SK-N-SH (cell line): ENCODE data around the gene GRIN2A. TPM values are rescaled to one million over a fixed set of nuclear protein-coding genes. Genes with fewer than 3 reads are reported as not detected.

Source experiments
- CTCF ChIA-PET: fragments of 300-600, 350-600 bp; formaldehyde crosslinking; extraction: SDS; loops from one replicate; lab custom pipeline; 2021; lab: Yijun Ruan, JAX
- POLR2A ChIA-PET: fragments of 350-600 bp; sonication (Branson Sonifier 250); formaldehyde crosslinking; extraction: SDS; loops from one replicate; lab custom pipeline; 2020; ENCODE audit warnings: antibody characterized with exemption, inconsistent platforms; lab: Yijun Ruan, JAX
- DNase-seq: peaks from one replicate; pipeline ENCODE4 v3.0.0; 2012
- H2AFZ ChIP-seq: fragments of 200-600 bp; sonication (generic); 2 replicates; pipeline ENCODE4 v1.8.1; 2016; ENCODE audit warnings: antibody characterized with exemption, mild to moderate bottlenecking, low read depth
- H3F3A ChIP-seq: fragments of 200-600 bp; sonication (generic); replicated peaks from 2 replicates; pipeline ENCODE3; 2016; ENCODE audit warnings: antibody characterized with exemption, mild to moderate bottlenecking; ENCODE audit not compliant: insufficient read depth
- H3K27ac ChIP-seq, 2 experiments: fragments of 200-500 bp in 1 of 2; fragments of 200-600 bp in 1 of 2; sonication (Bioruptor generic) in 1 of 2; sonication (generic), shearing (Covaris generic) in 1 of 2; 2 replicates each; pipeline versions ENCODE4 v1.5.1 to v1.6.1; 2014 to 2016; ENCODE audit warnings: low read depth in 2 of 2, inconsistent platforms in 1 of 2, low read length in 1 of 2, mild to moderate bottlenecking in 1 of 2, mixed read lengths in 1 of 2
- H3K27me3 ChIP-seq: fragments of 200-600 bp; sonication (generic), shearing (Covaris generic); 2 replicates; pipeline ENCODE4 v1.6.1; 2016; ENCODE audit warnings: mixed run types; ENCODE audit not compliant: insufficient read depth
- H3K36me3 ChIP-seq, 2 experiments: fragments of 200-500 bp in 1 of 2; fragments of 200-600 bp in 1 of 2; sonication (Bioruptor generic) in 1 of 2; sonication (generic) in 1 of 2; replicated peaks in 1 of 2; 2 replicates each; pipeline versions ENCODE3 to v1.5.1; 2014 to 2016; ENCODE audit warnings: low read length in 1 of 2, mild to moderate bottlenecking in 1 of 2; ENCODE audit not compliant: insufficient read depth in 2 of 2, control insufficient read depth in 1 of 2
- H3K4me1 ChIP-seq, 2 experiments: fragments of 200-500 bp in 1 of 2; fragments of 200-600 bp in 1 of 2; sonication (Bioruptor generic) in 1 of 2; sonication (generic), shearing (Covaris generic) in 1 of 2; 2 replicates each; pipeline versions ENCODE4 v1.5.1 to v1.6.1; 2014 to 2016; ENCODE audit warnings: low read depth in 1 of 2, low read length in 1 of 2, mixed run types in 1 of 2; ENCODE audit not compliant: insufficient read depth in 2 of 2, control insufficient read depth in 1 of 2
- H3K4me2 ChIP-seq: fragments of 200-600 bp; sonication (generic), shearing (Covaris generic); 2 replicates; pipeline ENCODE4 v1.6.1; 2017; ENCODE audit warnings: mixed run types
- H3K4me3 ChIP-seq, 2 experiments: fragments of 200-500 bp in 1 of 2; fragments of 200-600 bp in 1 of 2; sonication (Bioruptor generic) in 1 of 2; sonication (generic), shearing (Covaris generic) in 1 of 2; 2 replicates each; pipeline versions ENCODE4 v1.5.1 to v1.8.1; 2014 to 2016; ENCODE audit warnings: low read depth in 2 of 2, inconsistent platforms in 1 of 2, low read length in 1 of 2, mild to moderate bottlenecking in 1 of 2, mixed read lengths in 1 of 2, moderate library complexity in 1 of 2
- H3K79me2 ChIP-seq: fragments of 200-600 bp; sonication (generic); 2 replicates; pipeline ENCODE4 v1.8.1; 2017; ENCODE audit warnings: mild to moderate bottlenecking; ENCODE audit not compliant: insufficient read depth
- H3K9ac ChIP-seq: fragments of 200-600 bp; sonication (generic); 2 replicates; pipeline ENCODE4 v1.6.1; 2017; ENCODE audit warnings: mixed run types
- H3K9me2 ChIP-seq: fragments of 200-600 bp; sonication (generic); 2 replicates; pipeline ENCODE4 v1.6.1; 2017; ENCODE audit warnings: mixed run types
- H3K9me3 ChIP-seq: fragments of 200-600 bp; sonication (generic); 2 replicates; pipeline ENCODE4 v1.6.1; 2017; ENCODE audit warnings: mixed run types, mild to moderate bottlenecking, moderate library complexity
- H4K20me1 ChIP-seq: fragments of 200-600 bp; sonication (generic); 2 replicates; pipeline ENCODE4 v1.6.1; 2017; ENCODE audit warnings: mild to moderate bottlenecking, mixed run types; ENCODE audit not compliant: insufficient read depth
- CHD2 ChIP-seq: fragments of 150-350 bp; IDR thresholded peaks from 2 replicates; pipeline ENCODE4 v1.6.1; 2018; ENCODE audit warnings: low read length; ENCODE audit not compliant: partially characterized antibody
- CTCF ChIP-seq: fragments of 200-600 bp; sonication (generic); IDR thresholded peaks from 2 replicates; pipeline ENCODE4 v1.6.1; 2017; ENCODE audit warnings: antibody characterized with exemption, mild to moderate bottlenecking, moderate library complexity
- ELF1 ChIP-seq: IDR thresholded peaks from 2 replicates; pipeline ENCODE4 v1.4.0; 2012
- EP300 ChIP-seq, 2 experiments: IDR thresholded peaks; 2 replicates each; pipeline versions ENCODE4 v1.4.0 to v1.6.1; 2012; ENCODE audit warnings: borderline replicate concordance in 1 of 2, low read depth in 1 of 2, low read length in 1 of 2
- GABPA ChIP-seq: IDR thresholded peaks from 2 replicates; pipeline ENCODE4 v1.4.0; 2012; ENCODE audit warnings: low read depth, mild to moderate bottlenecking
- IRF3 ChIP-seq: fragments of 150-350 bp; IDR thresholded peaks from 2 replicates; pipeline ENCODE4 v1.6.1; 2016; ENCODE audit warnings: mild to moderate bottlenecking, low read depth, low read length
- MAX ChIP-seq: IDR thresholded peaks from 2 replicates; pipeline ENCODE4 v1.4.0; 2012; ENCODE audit warnings: low read depth
- MEF2A ChIP-seq: IDR thresholded peaks from 2 replicates; pipeline ENCODE4 v1.4.0; 2012; ENCODE audit warnings: low read depth, borderline replicate concordance
- REST ChIP-seq: IDR thresholded peaks from 2 replicates; pipeline ENCODE4 v1.6.1; 2012; ENCODE audit warnings: mild to moderate bottlenecking, low read depth, low read length, moderate library complexity
- RFX5 ChIP-seq: IDR thresholded peaks from 2 replicates; pipeline ENCODE4 v1.6.1; 2012; ENCODE audit warnings: mild to moderate bottlenecking, improper control_type of control experiment, low read length
- RXRA ChIP-seq: IDR thresholded peaks from 2 replicates; pipeline ENCODE4 v1.4.0; 2012; ENCODE audit warnings: low read depth, mild to moderate bottlenecking, borderline replicate concordance
- SIN3A ChIP-seq: IDR thresholded peaks from 2 replicates; pipeline ENCODE4 v1.6.1; 2012; ENCODE audit warnings: low read depth, mild to moderate bottlenecking, low read length, moderate library complexity, borderline replicate concordance
- SMC3 ChIP-seq: IDR thresholded peaks from 2 replicates; pipeline ENCODE4 v1.6.1; 2012; ENCODE audit warnings: low read depth, low read length, improper control_type of control experiment
- TAF1 ChIP-seq: IDR thresholded peaks from 2 replicates; pipeline ENCODE4 v1.6.1; 2012; ENCODE audit warnings: low read depth, mild to moderate bottlenecking, low read length, moderate library complexity, borderline replicate concordance
- TCF12 ChIP-seq: IDR thresholded peaks from 2 replicates; pipeline ENCODE4 v1.4.0; 2012
- TEAD4 ChIP-seq: IDR thresholded peaks from 2 replicates; pipeline ENCODE4 v1.4.0; 2012; ENCODE audit warnings: mild to moderate bottlenecking, borderline replicate concordance; ENCODE audit not compliant: insufficient read depth
- YY1 ChIP-seq: IDR thresholded peaks from 2 replicates; pipeline ENCODE4 v1.4.0; 2012; ENCODE audit warnings: low read depth, mild to moderate bottlenecking
- WGBS: methylation state at CpG from one replicate; pipeline ENCODE4 v1.1.6; 2017; ENCODE audit warnings: low lambda C conversion rate; 5-methylcytosine and 5-hydroxymethylcytosine counted together
- polyA plus RNA-seq, 3 experiments: library from polyadenylated mRNA; depleted of rRNA; stranded (reverse); fragments of >200 nt; gene quantifications; 2 replicates each; pipeline ENCODE4 v1.2.3, GENCODE V29; 2012

GRIN2A gene
- polyA plus RNA-seq, 1 of the 3 experiments (the other 2 are of a cell fraction) = not detected

GRCh38 chr16:9823510-9823909 lies 358.7 kb downstream of the GRIN2A start (continued):
- TF ChIP-seq REST (no peak), TCF12 (no peak), RFX5 (no peak), TEAD4 (no peak), RXRA (no peak), MEF2A (no peak)

GRCh38 chr16:9821970-9822369 lies 360.3 kb downstream of the GRIN2A start:
- Histone ChIP-seq H3K9me3 (no peaks in the 10 kb centered on the region), H3K4me1 (no peaks in the 10 kb centered on the region), H3K4me3 (no peak overlapping the region), H3K4me2 (no peak overlapping the region), H3F3A (no peaks in the 10 kb centered on the region), H3K36me3 (no peaks in the 10 kb centered on the region), H3K27me3 (no peaks in the 10 kb centered on the region), H3K9ac (no peak overlapping the region), H2AFZ (no peak overlapping the region), H3K9me2 (no peaks in the 10 kb centered on the region), H3K27ac (no peak overlapping the region), H3K79me2 (no peaks in the 10 kb centered on the region), H4K20me1 (no peaks in the 10 kb centered on the region)
- TF ChIP-seq RXRA (no peak), IRF3 (no peak), MAX (no peak), EP300 (IDR thresholded peaks at IDR 0.05; ENCODE audit: borderline replicate concordance in 1 of 2, low read depth in 1 of 2, low read length in 1 of 2) (no peak), CHD2 (no peak)
- WGBS = 36% methylated on average over 7 of the region's 7 CpGs
- ChIA-PET CTCF (no interaction called here), POLR2A (no interaction called here)
- no peak for DNase-seq

GRCh38 chr16:9821331-9821730 lies 360.9 kb downstream of the GRIN2A start:
- Histone ChIP-seq H3K4me2 (no peak overlapping the region), H2AFZ (no peak overlapping the region), H3K9ac (no peak overlapping the region), H3F3A (no peaks in the 10 kb centered on the region), H3K36me3 (no peaks in the 10 kb centered on the region), H3K4me3 (no peak overlapping the region), H3K27ac (no peak overlapping the region), H3K4me1 (no peaks in the 10 kb centered on the region), H3K27me3 (no peaks in the 10 kb centered on the region), H4K20me1 (no peaks in the 10 kb centered on the region), H3K9me2 (no peaks in the 10 kb centered on the region), H3K79me2 (no peaks in the 10 kb centered on the region), H3K9me3 (no peaks in the 10 kb centered on the region)
- no peak for DNase-seq
- ChIA-PET POLR2A (no interaction called here), CTCF (no interaction called here)
- TF ChIP-seq IRF3 = no peak
- no peak for TF ChIP-seq YY1
- no peak for TF ChIP-seq CTCF
- TF ChIP-seq SIN3A = no peak
- TF ChIP-seq ELF1 = no peak
- TF ChIP-seq EP300 (IDR thresholded peaks at IDR 0.05; ENCODE audit: borderline replicate concordance in 1 of 2, low read depth in 1 of 2, low read length in 1 of 2) = no peak
- TF ChIP-seq TEAD4 = no peak
- TF ChIP-seq MEF2A = no peak
- TF ChIP-seq RFX5 = no peak
- TF ChIP-seq TAF1 = no peak
- TF ChIP-seq SMC3 = no peak
- TF ChIP-seq MAX = no peak
- TF ChIP-seq GABPA = no peak
- 19% methylated on average over 3 of the region's 3 CpGs for WGBS
